GM12878 (cell line): ENCODE measurements around the gene PALLD. TPM values are rescaled to one million over a fixed set of nuclear protein-coding genes. Genes with fewer than 3 reads are reported as not detected.

ENCODE experiments used
- ATAC-seq: fragments of 200-7000 bp; cut with Tn5 transposase; 3 replicates; pipeline ENCODE4 v1.9.1; 2020; ENCODE audit warnings: mild to moderate bottlenecking, moderate library complexity
- BruUV-seq: library from RNA; stranded (reverse); fragments of 400-500 nt; replicated peaks from 2 replicates; lab custom pipeline; 2021; lab: Mats Ljungman, UMichigan
- CTCF ChIA-PET: fragments of 300-600 bp; sonication (Branson Sonifier 250); formaldehyde crosslinking; extraction: SDS; loops from one replicate; lab custom pipeline; 2021; ENCODE audit warnings: inconsistent platforms; lab: Yijun Ruan, JAX
- POLR2A ChIA-PET: fragments of 350-600 bp; formaldehyde crosslinking; extraction: SDS; loops from one replicate; lab custom pipeline; 2021; ENCODE audit warnings: inconsistent platforms; lab: Charles Lee
- RAD21 ChIA-PET: fragments of 300-600 bp; sonication (Branson Sonifier 250); formaldehyde crosslinking; loops from one replicate; lab custom pipeline; 2023; ENCODE audit warnings: antibody characterized with exemption; ENCODE audit not compliant: unreplicated experiment; lab: Charles Lee
- SMC1A ChIA-PET: fragments of 300-600 bp; sonication (Branson Sonifier 250); formaldehyde crosslinking; loops from one replicate; lab custom pipeline; 2023; ENCODE audit not compliant: unreplicated experiment, uncharacterized antibody; lab: Charles Lee
- DNase-seq: peaks from one replicate; pipeline ENCODE4 v3.0.0-alpha.2; 2011; ENCODE audit warnings: low read depth, low spot score
- FAIRE-seq: peaks from 3 replicates; lab custom pipeline; 2011; peaks lifted over from hg19 to GRCh38; lab: Jason Lieb, UNC
- H2AFZ ChIP-seq: 2 replicates; pipeline ENCODE4 v1.6.0; 2011; ENCODE audit warnings: low read depth, low read length, control low read depth; ENCODE audit not compliant: control insufficient read depth
- H3K27ac ChIP-seq: 2 replicates; pipeline ENCODE4 v1.5.1; 2011; ENCODE audit warnings: control low read depth; ENCODE audit not compliant: control insufficient read depth, insufficient read depth
- H3K27me3 ChIP-seq, 2 experiments: replicated peaks in 1 of 2; 2 replicates each; pipeline versions ENCODE4 v1.6.0 to v1.6.1; 2011; ENCODE audit warnings: low read length in 1 of 2; ENCODE audit not compliant: control insufficient read depth in 2 of 2, insufficient read depth in 2 of 2
- H3K36me3 ChIP-seq, 2 experiments: 2 replicates each; pipeline ENCODE4 v1.5.1; 2011; ENCODE audit warnings: low read length in 1 of 2; ENCODE audit not compliant: control insufficient read depth in 2 of 2, insufficient read depth in 2 of 2
- H3K4me1 ChIP-seq: 2 replicates; pipeline ENCODE4 v1.6.1; 2011; ENCODE audit warnings: mild to moderate bottlenecking, low read length, moderate library complexity, mixed read lengths; ENCODE audit not compliant: control insufficient read depth, insufficient read depth
- H3K4me2 ChIP-seq: 2 replicates; pipeline ENCODE4 v1.6.0; 2011; ENCODE audit warnings: control low read depth; ENCODE audit not compliant: control insufficient read depth, insufficient read depth
- H3K4me3 ChIP-seq: fragments of 200-600 bp; sonication (generic); 2 replicates; pipeline ENCODE4 v1.5.1; 2016
- H3K79me2 ChIP-seq: 2 replicates; pipeline ENCODE4 v1.6.0; 2011; ENCODE audit warnings: low read length; ENCODE audit not compliant: control insufficient read depth, insufficient read depth
- H3K9ac ChIP-seq: 2 replicates; pipeline ENCODE4 v1.8.0; 2011; ENCODE audit warnings: low read length, control low read depth, mixed read lengths; ENCODE audit not compliant: control insufficient read depth, insufficient read depth
- H3K9me3 ChIP-seq: replicated peaks from 3 replicates; pipeline ENCODE4 v1.5.1; 2011; ENCODE audit warnings: mild to moderate bottlenecking, low read length; ENCODE audit not compliant: control insufficient read depth, insufficient read depth
- H4K20me1 ChIP-seq: 2 replicates; pipeline ENCODE4 v1.6.0; 2011; ENCODE audit not compliant: control insufficient read depth, insufficient read depth
- BCL11A ChIP-seq: IDR thresholded peaks from 2 replicates; pipeline ENCODE4 v1.6.1; 2011; ENCODE audit warnings: low read depth, low read length
- BMI1 ChIP-seq: fragments of 450-650 bp; IDR thresholded peaks from 2 replicates; pipeline ENCODE4 v1.6.1; 2016; ENCODE audit warnings: mild to moderate bottlenecking, moderate library complexity, borderline replicate concordance
- CHD2 ChIP-seq: IDR thresholded peaks from 2 replicates; pipeline ENCODE4 v1.6.1; 2011; ENCODE audit warnings: low read depth, low read length, improper control_type of control experiment, borderline replicate concordance
- ESRRA ChIP-seq: IDR thresholded peaks from 2 replicates; pipeline ENCODE4 v1.6.1; 2012; ENCODE audit warnings: mild to moderate bottlenecking, low read length, improper control_type of control experiment
- FOS ChIP-seq: IDR thresholded peaks from 3 replicates; pipeline ENCODE4 v1.6.1; 2011; ENCODE audit warnings: borderline replicate concordance; ENCODE audit not compliant: insufficient read length; ENCODE audit errors: extremely low read depth
- FOXK2 ChIP-seq: fragments of 450-650 bp; IDR thresholded peaks from 2 replicates; pipeline ENCODE4 v1.6.1; 2017; ENCODE audit warnings: mild to moderate bottlenecking, moderate library complexity
- JUNB ChIP-seq: IDR thresholded peaks from 2 replicates; pipeline ENCODE4 v1.6.1; 2016; ENCODE audit warnings: antibody characterized with exemption, mild to moderate bottlenecking
- NFYB ChIP-seq: IDR thresholded peaks from 2 replicates; pipeline ENCODE4 v1.6.1; 2011; ENCODE audit warnings: low read depth, mild to moderate bottlenecking, low read length, improper control_type of control experiment, moderate library complexity; ENCODE audit not compliant: insufficient read depth
- POLR2AphosphoS5 ChIP-seq: IDR thresholded peaks from 2 replicates; pipeline ENCODE4 v1.6.1; 2011; ENCODE audit warnings: mild to moderate bottlenecking, low read length, inconsistent platforms
- POU2F2 ChIP-seq: IDR thresholded peaks from 3 replicates; pipeline ENCODE4 v1.6.1; 2011; ENCODE audit warnings: low read depth, mild to moderate bottlenecking, low read length, borderline replicate concordance
- SIN3A ChIP-seq: IDR thresholded peaks from 2 replicates; pipeline ENCODE4 v1.6.1; 2012; ENCODE audit warnings: low read depth, low read length, improper control_type of control experiment
- SMAD1 ChIP-seq: fragments of 450-650 bp; IDR thresholded peaks from 2 replicates; pipeline ENCODE4 v1.6.1; 2018; ENCODE audit warnings: mild to moderate bottlenecking, low read depth; ENCODE audit not compliant: partially characterized antibody
- TCF12 ChIP-seq: IDR thresholded peaks from 2 replicates; pipeline ENCODE4 v1.6.1; 2011; ENCODE audit warnings: low read depth, mild to moderate bottlenecking, low read length
- TCF7 ChIP-seq: IDR thresholded peaks from 2 replicates; pipeline ENCODE4 v1.6.1; 2014; ENCODE audit warnings: antibody characterized with exemption, borderline replicate concordance
- ZBTB11 ChIP-seq: fragments of 450-650 bp; formaldehyde crosslinking; IDR thresholded peaks from 2 replicates; pipeline ENCODE4 v1.5.0; 2022; ENCODE audit warnings: mild to moderate bottlenecking, missing genetic modification characterization
- WGBS: methylation state at CpG from one replicate; pipeline ENCODE4 v1.1.6; 2016; ENCODE audit warnings: low lambda C conversion rate; ENCODE audit not compliant: insufficient replicate concordance, insufficient coverage; ENCODE audit errors: missing lambda C conversion rate; 5-methylcytosine and 5-hydroxymethylcytosine counted together
- in situ Hi-C: fragments of 300-500 bp; cut with MboI; formaldehyde crosslinking; loops from 9 replicates; pipeline ENCODE4 v1.14.3; 2018; ENCODE audit warnings: mixed read lengths
- intact Hi-C: fragments of 100-400 bp; cut with micrococcal nuclease; formaldehyde crosslinking; loops from one replicate; pipeline ENCODE4 v1.14.2; 2022; ENCODE audit not compliant: unreplicated experiment
- polyA plus RNA-seq, 11 experiments: library from polyadenylated mRNA; depleted of rRNA in 4 of 11; unstranded in 6 of 11; stranded (reverse) in 5 of 11; fragments of >200 nt; fragmentation: Nextera tagmentation in 4 of 11; fragmentation: Illumina TruSeq in 1 of 11; extraction: Ambion mirVana in 4 of 11; extraction: Trizol in 1 of 11; gene quantifications; 1 replicate in 1 of 11; 2 replicates in 10 of 11; pipeline versions ENCODE4 v1.2.1 to v1.2.3, GENCODE V29; 2011 to 2016; ENCODE audit warnings: inconsistent platforms in 2 of 11, missing spikeins in 2 of 11, low read depth in 1 of 11
- total RNA-seq, 4 experiments: library from RNA; depleted of rRNA in 3 of 4; stranded (reverse); fragments of >200 nt in 3 of 4; fragmentation: Illumina TruSeq in 1 of 4; extraction: Trizol in 1 of 4; gene quantifications; 2 replicates each; pipeline versions ENCODE4 v1.2.1 to v1.2.3, GENCODE V29; 2013 to 2021
- TF ChIP-seq, protein P1 (sequence below): fragments of 450-650 bp; formaldehyde crosslinking; IDR thresholded peaks from 2 replicates; pipeline ENCODE4 v1.4.0; 2020; ENCODE audit warnings: mild to moderate bottlenecking, moderate library complexity

Gene PALLD
- total and polyA plus RNA-seq, 10 of the 15 experiments (the other 5 are each of a cell fraction or from before 2014, with no cell fraction given): 1.0 to 7.7 (median 1.7) TPM

- H3K4me1 ChIP-seq: no peaks in the 10 kb centered on the region
- no peaks in the 10 kb centered on the region for H3K27me3 ChIP-seq
- ChIA-PET SMC1A (interaction anchor here (0.5 to 1.0 kb wide), 2 partner anchors 15 to 816 kb away, joined by 3 read pairs; no protein-coding TSS in a partner anchor), CTCF (no interaction called here), POLR2A (no interaction called here), RAD21 (no interaction called here)
- H3K4me2 ChIP-seq: no peak overlapping the region
- TF ChIP-seq NFYB (no peak), SMAD1 (no peak), POLR2AphosphoS5 (no peak), SIN3A (no peak), ESRRA (no peak), BCL11A (no peak), JUNB (no peak), TCF7 (no peak), ZBTB11 (CRISPR knock-in tag) (no peak), BMI1 (no peak), FOXK2 (no peak), FOS (no peak), POU2F2 (no peak), CHD2 (no peak), TCF12 (no peak)
- TF ChIP-seq, protein P1, sequence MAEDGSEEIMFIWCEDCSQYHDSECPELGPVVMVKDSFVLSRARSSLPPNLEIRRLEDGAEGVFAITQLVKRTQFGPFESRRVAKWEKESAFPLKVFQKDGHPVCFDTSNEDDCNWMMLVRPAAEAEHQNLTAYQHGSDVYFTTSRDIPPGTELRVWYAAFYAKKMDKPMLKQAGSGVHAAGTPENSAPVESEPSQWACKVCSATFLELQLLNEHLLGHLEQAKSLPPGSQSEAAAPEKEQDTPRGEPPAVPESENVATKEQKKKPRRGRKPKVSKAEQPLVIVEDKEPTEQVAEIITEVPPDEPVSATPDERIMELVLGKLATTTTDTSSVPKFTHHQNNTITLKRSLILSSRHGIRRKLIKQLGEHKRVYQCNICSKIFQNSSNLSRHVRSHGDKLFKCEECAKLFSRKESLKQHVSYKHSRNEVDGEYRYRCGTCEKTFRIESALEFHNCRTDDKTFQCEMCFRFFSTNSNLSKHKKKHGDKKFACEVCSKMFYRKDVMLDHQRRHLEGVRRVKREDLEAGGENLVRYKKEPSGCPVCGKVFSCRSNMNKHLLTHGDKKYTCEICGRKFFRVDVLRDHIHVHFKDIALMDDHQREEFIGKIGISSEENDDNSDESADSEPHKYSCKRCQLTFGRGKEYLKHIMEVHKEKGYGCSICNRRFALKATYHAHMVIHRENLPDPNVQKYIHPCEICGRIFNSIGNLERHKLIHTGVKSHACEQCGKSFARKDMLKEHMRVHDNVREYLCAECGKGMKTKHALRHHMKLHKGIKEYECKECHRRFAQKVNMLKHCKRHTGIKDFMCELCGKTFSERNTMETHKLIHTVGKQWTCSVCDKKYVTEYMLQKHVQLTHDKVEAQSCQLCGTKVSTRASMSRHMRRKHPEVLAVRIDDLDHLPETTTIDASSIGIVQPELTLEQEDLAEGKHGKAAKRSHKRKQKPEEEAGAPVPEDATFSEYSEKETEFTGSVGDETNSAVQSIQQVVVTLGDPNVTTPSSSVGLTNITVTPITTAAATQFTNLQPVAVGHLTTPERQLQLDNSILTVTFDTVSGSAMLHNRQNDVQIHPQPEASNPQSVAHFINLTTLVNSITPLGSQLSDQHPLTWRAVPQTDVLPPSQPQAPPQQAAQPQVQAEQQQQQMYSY (CRISPR knock-in tag): no peak
- no peaks in the 10 kb centered on the region for H4K20me1 ChIP-seq
- FAIRE-seq (no peak), ATAC-seq (no peak), DNase-seq (no peak)
- no peak overlapping the region for H3K4me3 ChIP-seq
- intact Hi-C loops (no loop called here), in situ Hi-C loops (no loop called here)
- H3K9ac ChIP-seq: no peak overlapping the region
- no peak overlapping the region for H3K27ac ChIP-seq
- H3K79me2 ChIP-seq: no peaks in the 10 kb centered on the region
- H3K9me3 ChIP-seq: no peaks in the 10 kb centered on the region
- no peaks in the 10 kb centered on the region for H3K36me3 ChIP-seq
- no peak overlapping the region for H2AFZ ChIP-seq
- WGBS: 89% methylated on average over 2 of the region's 2 CpGs
- no TSS peak for BruUV-seq
Measured at GRCh38 chr4:168451331-168451730, 45.5 kb upstream of the PALLD start.
